Astrocyte of the cerebellum (primary cell): ENCODE results near the gene UTP25.

ENCODE experiments used
- DNase-seq: peaks from one replicate; pipeline ENCODE4 v3.0.0-alpha.2; 2011; ENCODE audit warnings: low read depth
- H3K4me3 ChIP-seq: 2 replicates; pipeline ENCODE4 v1.5.1; 2011; ENCODE audit warnings: mild to moderate bottlenecking, low read depth, low read length, moderate library complexity
- CTCF ChIP-seq: IDR thresholded peaks from 2 replicates; pipeline ENCODE4 v1.5.1; 2012; ENCODE audit warnings: low read length, low read depth, moderate library complexity, mild to moderate bottlenecking; ENCODE audit errors: missing control alignments
- in situ Hi-C: cut with HindIII; loops from 2 replicates; pipeline ENCODE4 v1.10.0; 2017; ENCODE audit warnings: low sequenced_read_pairs

Gene UTP25

GRCh38 chr1:209825591-209826434 is 2.0 kb upstream of the UTP25 start:
- DNase-seq, result no peak
- H3K4me3 ChIP-seq, result no peak overlapping the region
- TF ChIP-seq CTCF, result no peak
- in situ Hi-C loops, result no loop called here

GRCh38 chr1:209829716-209830115 is 1.9 kb downstream of the UTP25 start:
- DNase-seq, result no peak
- no peak for TF ChIP-seq CTCF

GRCh38 chr1:209830722-209831121 is 3.0 kb downstream of the UTP25 start:
- DNase-seq, result no peak
- no peak for TF ChIP-seq CTCF
- in situ Hi-C loops, result no loop called here
- no peak overlapping the region for H3K4me3 ChIP-seq

More at GRCh38 chr1:209829716-209830115, 1.9 kb downstream of the UTP25 start:
- no peak overlapping the region for H3K4me3 ChIP-seq
- in situ Hi-C loops, result no loop called here

GRCh38 chr1:209831615-209832014 is 3.8 kb downstream of the UTP25 start:
- in situ Hi-C loops, result no loop called here
- no peak for TF ChIP-seq CTCF
- no peak for DNase-seq
- no peak overlapping the region for H3K4me3 ChIP-seq

GRCh38 chr1:209835782-209836298 is 8.1 kb downstream of the UTP25 start:
- H3K4me3 ChIP-seq, result no peak overlapping the region
- TF ChIP-seq CTCF, result no peak
- in situ Hi-C loops, result no loop called here
- DNase-seq, result peak; percentile 41

- H3K4me3 ChIP-seq, result no peak overlapping the region
- DNase-seq, result no peak
- in situ Hi-C loops, result no loop called here
- TF ChIP-seq CTCF, result no peak
These were observed 9.9 kb downstream of the UTP25 start for GRCh38 chr1:209837671-209838070.
